ENCODE data around the gene MAPT. TPM values are rescaled to one million over a fixed set of nuclear protein-coding genes. Genes with fewer than 3 reads are reported as not detected.

Gene MAPT
- total RNA-seq, 3 donors from 2014 or later (not counting 1 experiment from before 2014, with no cell fraction given), result 0.14 to 1.3 (median 0.58) TPM

DNA sequence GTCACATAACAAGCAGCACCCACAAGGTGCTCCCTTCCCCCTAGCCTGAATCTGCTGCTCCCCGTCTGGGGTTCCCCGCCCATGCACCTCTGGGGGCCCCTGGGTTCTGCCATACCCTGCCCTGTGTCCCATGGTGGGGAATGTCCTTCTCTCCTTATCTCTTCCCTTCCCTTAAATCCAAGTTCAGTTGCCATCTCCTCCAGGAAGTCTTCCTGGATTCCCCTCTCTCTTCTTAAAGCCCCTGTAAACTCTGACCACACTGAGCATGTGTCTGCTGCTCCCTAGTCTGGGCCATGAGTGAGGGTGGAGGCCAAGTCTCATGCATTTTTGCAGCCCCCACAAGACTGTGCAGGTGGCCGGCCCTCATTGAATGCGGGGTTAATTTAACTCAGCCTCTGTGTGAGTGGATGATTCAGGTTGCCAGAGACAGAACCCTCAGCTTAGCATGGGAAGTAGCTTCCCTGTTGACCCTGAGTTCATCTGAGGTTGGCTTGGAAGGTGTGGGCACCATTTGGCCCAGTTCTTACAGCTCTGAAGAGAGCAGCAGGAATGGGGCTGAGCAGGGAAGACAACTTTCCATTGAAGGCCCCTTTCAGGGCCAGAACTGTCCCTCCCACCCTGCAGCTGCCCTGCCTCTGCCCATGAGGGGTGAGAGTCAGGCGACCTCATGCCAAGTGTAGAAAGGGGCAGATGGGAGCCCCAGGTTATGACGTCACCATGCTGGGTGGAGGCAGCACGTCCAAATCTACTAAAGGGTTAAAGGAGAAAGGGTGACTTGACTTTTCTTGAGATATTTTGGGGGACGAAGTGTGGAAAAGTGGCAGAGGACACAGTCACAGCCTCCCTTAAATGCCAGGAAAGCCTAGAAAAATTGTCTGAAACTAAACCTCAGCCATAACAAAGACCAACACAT, 104.9 kb downstream of the MAPT start, which contains the start of gene STH:
STH (plus strand) TSS at position 264 of the 913 bp plus-strand sequence; CDS start at position 294, 30 bp downstream.
- H3K9me3 Mint-ChIP-seq, result no peaks in the 10 kb centered on the region
- no peaks in the 10 kb centered on the region for H3K9me3 ChIP-seq (ENCODE audit: control insufficient read depth, insufficient read depth, low read length)
- no peaks in the 10 kb centered on the region for H3K36me3 Mint-ChIP-seq
- H3K27me3 Mint-ChIP-seq (ENCODE audit: low read depth in 2 of 2), result no peaks in the 10 kb centered on the region
- H3K4me1 Mint-ChIP-seq, result peaks cover 6 to 12% of the 10 kb centered on the region in 2 donors
- H3K27me3 ChIP-seq (ENCODE audit: control insufficient read depth, insufficient read depth, low read length), result no peaks in the 10 kb centered on the region
- no peak for DNase-seq
- no peak within 1 kb of the TSS for H3K27ac Mint-ChIP-seq
- no peak for ATAC-seq
- WGBS (ENCODE audit: insufficient coverage), result 91% methylated on average over 8 of the region's 8 CpGs
- no peak within 1 kb of the TSS for H3K4me3 ChIP-seq (ENCODE audit: low read length)
- H3K4me3 Mint-ChIP-seq, result no peak within 1 kb of the TSS
- TF ChIP-seq, protein P1, sequence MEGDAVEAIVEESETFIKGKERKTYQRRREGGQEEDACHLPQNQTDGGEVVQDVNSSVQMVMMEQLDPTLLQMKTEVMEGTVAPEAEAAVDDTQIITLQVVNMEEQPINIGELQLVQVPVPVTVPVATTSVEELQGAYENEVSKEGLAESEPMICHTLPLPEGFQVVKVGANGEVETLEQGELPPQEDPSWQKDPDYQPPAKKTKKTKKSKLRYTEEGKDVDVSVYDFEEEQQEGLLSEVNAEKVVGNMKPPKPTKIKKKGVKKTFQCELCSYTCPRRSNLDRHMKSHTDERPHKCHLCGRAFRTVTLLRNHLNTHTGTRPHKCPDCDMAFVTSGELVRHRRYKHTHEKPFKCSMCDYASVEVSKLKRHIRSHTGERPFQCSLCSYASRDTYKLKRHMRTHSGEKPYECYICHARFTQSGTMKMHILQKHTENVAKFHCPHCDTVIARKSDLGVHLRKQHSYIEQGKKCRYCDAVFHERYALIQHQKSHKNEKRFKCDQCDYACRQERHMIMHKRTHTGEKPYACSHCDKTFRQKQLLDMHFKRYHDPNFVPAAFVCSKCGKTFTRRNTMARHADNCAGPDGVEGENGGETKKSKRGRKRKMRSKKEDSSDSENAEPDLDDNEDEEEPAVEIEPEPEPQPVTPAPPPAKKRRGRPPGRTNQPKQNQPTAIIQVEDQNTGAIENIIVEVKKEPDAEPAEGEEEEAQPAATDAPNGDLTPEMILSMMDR (IDR thresholded peaks at IDR 0.05), result no peak
- no peaks in the 10 kb centered on the region for H3K36me3 ChIP-seq (ENCODE audit: control insufficient read depth, insufficient read depth, low read length)
- intact Hi-C loops (cut with micrococcal nuclease), result no loop called here
- H3K4me1 ChIP-seq (ENCODE audit: control insufficient read depth, insufficient read depth, low read length), result peaks cover 7% of the 10 kb centered on the region
- no peak within 1 kb of the TSS for H3K27ac ChIP-seq (ENCODE audit: low read length)

DNA sequence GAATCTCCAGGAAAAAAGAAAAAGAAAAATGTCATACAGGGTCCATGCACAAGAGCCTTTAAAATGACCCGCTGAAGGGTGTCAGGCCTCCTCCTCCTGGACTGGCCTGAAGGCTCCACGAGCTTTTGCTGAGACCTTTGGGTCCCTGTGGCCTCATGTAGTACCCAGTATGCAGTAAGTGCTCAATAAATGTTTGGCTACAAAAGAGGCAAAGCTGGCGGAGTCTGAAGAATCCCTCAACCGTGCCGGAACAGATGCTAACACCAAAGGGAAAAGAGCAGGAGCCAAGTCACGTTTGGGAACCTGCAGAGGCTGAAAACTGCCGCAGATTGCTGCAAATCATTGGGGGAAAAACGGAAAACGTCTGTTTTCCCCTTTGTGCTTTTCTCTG, 105.5 kb downstream of the MAPT start:
- Histone ChIP-seq H3K27me3 (ENCODE audit: control insufficient read depth, insufficient read depth, low read length) (no peaks in the 10 kb centered on the region), H3K4me1 (ENCODE audit: control insufficient read depth, insufficient read depth, low read length) (peaks cover 7% of the 10 kb centered on the region), H3K4me3 (ENCODE audit: low read length) (no peak overlapping the region), H3K9me3 (ENCODE audit: control insufficient read depth, insufficient read depth, low read length) (no peaks in the 10 kb centered on the region), H3K27ac (ENCODE audit: low read length) (no peak overlapping the region), H3K36me3 (ENCODE audit: control insufficient read depth, insufficient read depth, low read length) (no peaks in the 10 kb centered on the region)
- Mint-ChIP-seq H3K9me3 (no peaks in the 10 kb centered on the region), H3K4me3 (no peak overlapping the region), H3K27me3 (ENCODE audit: low read depth in 2 of 2) (no peaks in the 10 kb centered on the region), H3K36me3 (no peaks in the 10 kb centered on the region), H3K4me1 (peaks cover 6 to 16% of the 10 kb centered on the region in 2 donors), H3K27ac (no peak overlapping the region)
- WGBS (ENCODE audit: insufficient coverage), result 81% methylated on average over 9 of the region's 9 CpGs
- no peak for DNase-seq
- TF ChIP-seq, protein P1 (IDR thresholded peaks at IDR 0.05), result no peak
- ATAC-seq, result no peak
- intact Hi-C loops (cut with micrococcal nuclease), result loop anchor here (10.0 kb wide), 1 partner anchor 285 kb away; no protein-coding TSS in a partner anchor

DNA sequence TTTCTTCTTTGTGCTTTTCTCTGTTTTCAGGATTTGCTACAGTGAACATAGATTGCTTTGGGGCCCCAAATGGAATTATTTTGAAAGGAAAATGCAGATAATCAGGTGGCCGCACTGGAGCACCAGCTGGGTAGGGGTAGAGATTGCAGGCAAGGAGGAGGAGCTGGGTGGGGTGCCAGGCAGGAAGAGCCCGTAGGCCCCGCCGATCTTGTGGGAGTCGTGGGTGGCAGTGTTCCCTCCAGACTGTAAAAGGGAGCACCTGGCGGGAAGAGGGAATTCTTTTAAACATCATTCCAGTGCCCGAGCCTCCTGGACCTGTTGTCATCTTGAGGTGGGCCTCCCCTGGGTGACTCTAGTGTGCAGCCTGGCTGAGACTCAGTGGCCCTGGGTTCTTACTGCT, 105.9 kb downstream of the MAPT start:
- H3K27me3 ChIP-seq (ENCODE audit: control insufficient read depth, insufficient read depth, low read length), result no peaks in the 10 kb centered on the region
- no peaks in the 10 kb centered on the region for H3K9me3 Mint-ChIP-seq
- TF ChIP-seq, protein P1 (IDR thresholded peaks at IDR 0.05), result no peak

More for the DNA sequence above, 105.9 kb downstream of the MAPT start:
- Mint-ChIP-seq H3K27ac (no peak overlapping the region), H3K27me3 (ENCODE audit: low read depth in 2 of 2) (no peaks in the 10 kb centered on the region), H3K4me3 (no peak overlapping the region), H3K4me1 (peaks cover 6 to 16% of the 10 kb centered on the region in 2 donors), H3K36me3 (no peaks in the 10 kb centered on the region)
- intact Hi-C loops (cut with micrococcal nuclease), result loop anchor here (10.0 kb wide), 1 partner anchor 285 kb away; no protein-coding TSS in a partner anchor
- Histone ChIP-seq H3K9me3 (ENCODE audit: control insufficient read depth, insufficient read depth, low read length) (no peaks in the 10 kb centered on the region), H3K4me3 (ENCODE audit: low read length) (no peak overlapping the region), H3K4me1 (ENCODE audit: control insufficient read depth, insufficient read depth, low read length) (peaks cover 7% of the 10 kb centered on the region), H3K36me3 (ENCODE audit: control insufficient read depth, insufficient read depth, low read length) (no peaks in the 10 kb centered on the region), H3K27ac (ENCODE audit: low read length) (no peak overlapping the region)
- DNase-seq, result no peak
- 84% methylated on average over 7 of the region's 7 CpGs for WGBS (ENCODE audit: insufficient coverage)
- no peak for ATAC-seq

All from natural killer cell (primary cell).